ENCODE data around the gene RAB7B.

DNA sequence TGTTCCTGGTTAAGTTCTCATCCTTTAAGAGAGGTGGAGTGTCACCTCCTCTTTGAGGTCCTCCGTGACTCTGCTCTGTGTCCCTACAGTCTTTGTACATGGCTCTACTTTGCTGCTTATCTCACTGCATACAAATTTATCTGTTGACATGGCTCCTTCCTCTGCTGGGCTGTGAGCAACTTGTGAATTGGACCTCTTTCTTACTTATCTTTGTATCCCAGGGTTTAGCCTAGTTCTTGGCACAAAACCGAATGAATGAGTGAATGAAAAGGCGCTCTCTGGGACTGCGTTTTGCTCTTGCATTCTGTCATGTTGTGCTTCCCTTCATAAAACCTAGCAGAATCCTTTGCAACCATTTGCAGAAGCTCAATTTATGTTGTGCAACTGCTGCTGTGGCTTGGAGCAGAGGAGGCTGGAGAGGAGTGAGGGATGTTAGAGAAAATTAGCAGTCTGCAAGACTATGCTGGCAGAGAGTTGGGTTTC, 72.4 kb downstream of the RAB7B start:
- TF ChIP-seq EZH2 (optimal IDR thresholded peaks at IDR 0.05; ENCODE audit: low read depth, low read length), result no peak
- TF ChIP-seq, protein P1, sequence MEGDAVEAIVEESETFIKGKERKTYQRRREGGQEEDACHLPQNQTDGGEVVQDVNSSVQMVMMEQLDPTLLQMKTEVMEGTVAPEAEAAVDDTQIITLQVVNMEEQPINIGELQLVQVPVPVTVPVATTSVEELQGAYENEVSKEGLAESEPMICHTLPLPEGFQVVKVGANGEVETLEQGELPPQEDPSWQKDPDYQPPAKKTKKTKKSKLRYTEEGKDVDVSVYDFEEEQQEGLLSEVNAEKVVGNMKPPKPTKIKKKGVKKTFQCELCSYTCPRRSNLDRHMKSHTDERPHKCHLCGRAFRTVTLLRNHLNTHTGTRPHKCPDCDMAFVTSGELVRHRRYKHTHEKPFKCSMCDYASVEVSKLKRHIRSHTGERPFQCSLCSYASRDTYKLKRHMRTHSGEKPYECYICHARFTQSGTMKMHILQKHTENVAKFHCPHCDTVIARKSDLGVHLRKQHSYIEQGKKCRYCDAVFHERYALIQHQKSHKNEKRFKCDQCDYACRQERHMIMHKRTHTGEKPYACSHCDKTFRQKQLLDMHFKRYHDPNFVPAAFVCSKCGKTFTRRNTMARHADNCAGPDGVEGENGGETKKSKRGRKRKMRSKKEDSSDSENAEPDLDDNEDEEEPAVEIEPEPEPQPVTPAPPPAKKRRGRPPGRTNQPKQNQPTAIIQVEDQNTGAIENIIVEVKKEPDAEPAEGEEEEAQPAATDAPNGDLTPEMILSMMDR (IDR thresholded peaks at IDR 0.05; ENCODE audit: low read length), result no peak
- no peak for TF ChIP-seq EZH2phosphoT487 (IDR thresholded peaks at IDR 0.05; ENCODE audit: low read length)

All from MM.1S (cell line).